Measurements from ENCODE around the gene RAVER2. TPM values are rescaled to one million over a fixed set of nuclear protein-coding genes. Genes with fewer than 3 reads are reported as not detected.

RAVER2 gene
- total and polyA plus RNA-seq, 2 donors (not counting 1 experiment from before 2014, with no cell fraction given), result 0.82 to 1.4 TPM

DNA sequence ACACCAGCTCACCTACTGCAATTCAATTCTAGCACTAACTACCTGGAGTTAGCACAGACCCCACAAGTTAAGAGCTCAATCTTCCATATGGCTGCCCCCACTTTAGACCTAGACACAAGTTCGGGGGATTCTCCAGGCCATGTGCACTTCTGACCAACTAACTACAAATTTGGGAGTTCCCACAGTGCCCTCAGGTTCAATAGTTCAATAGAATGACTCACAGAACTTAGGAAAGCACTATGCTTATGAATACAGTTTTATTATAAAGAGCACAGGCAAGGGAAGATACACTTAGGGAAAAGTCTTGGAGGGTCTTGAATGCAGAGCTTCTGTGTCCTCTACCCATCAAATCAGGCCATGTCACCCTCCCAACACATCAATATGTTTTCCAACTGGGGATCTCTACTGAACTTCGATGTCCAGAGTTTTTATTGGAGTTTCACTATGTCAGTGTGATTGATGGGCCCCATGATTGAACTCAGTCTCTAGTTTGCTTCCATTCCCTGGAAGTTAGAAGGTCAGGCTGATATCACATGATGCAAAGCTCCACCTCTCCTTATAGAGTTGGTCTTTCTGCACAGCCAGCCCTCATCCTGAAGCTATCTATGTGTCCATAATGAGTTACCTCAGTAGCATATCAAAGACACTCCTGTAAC, 46.1 kb downstream of the RAVER2 start:
- H2AFZ ChIP-seq (ENCODE audit: insufficient read depth, low read depth, low read length, poor library complexity, severe bottlenecking), result no peak overlapping the region
- peaks cover 0 to 4% of the 10 kb centered on the region in 2 donors for H3K4me1 ChIP-seq (ENCODE audit: control insufficient read depth in 2 of 2, insufficient read depth in 2 of 2, low read length in 2 of 2)
- no peak overlapping the region for H3K9ac ChIP-seq (ENCODE audit: low read length)
- ChIA-PET POLR2A (no interaction called here), CTCF (interaction anchor here (0.5 kb wide), 1 partner anchor 9 kb away, joined by 4 read pairs; no protein-coding TSS in a partner anchor)
- TF ChIP-seq EZH2 (IDR thresholded peaks at IDR 0.05; ENCODE audit: borderline replicate concordance, insufficient read depth, low read depth, low read length, poor library complexity, severe bottlenecking), result no peak
- TF ChIP-seq, protein P1, sequence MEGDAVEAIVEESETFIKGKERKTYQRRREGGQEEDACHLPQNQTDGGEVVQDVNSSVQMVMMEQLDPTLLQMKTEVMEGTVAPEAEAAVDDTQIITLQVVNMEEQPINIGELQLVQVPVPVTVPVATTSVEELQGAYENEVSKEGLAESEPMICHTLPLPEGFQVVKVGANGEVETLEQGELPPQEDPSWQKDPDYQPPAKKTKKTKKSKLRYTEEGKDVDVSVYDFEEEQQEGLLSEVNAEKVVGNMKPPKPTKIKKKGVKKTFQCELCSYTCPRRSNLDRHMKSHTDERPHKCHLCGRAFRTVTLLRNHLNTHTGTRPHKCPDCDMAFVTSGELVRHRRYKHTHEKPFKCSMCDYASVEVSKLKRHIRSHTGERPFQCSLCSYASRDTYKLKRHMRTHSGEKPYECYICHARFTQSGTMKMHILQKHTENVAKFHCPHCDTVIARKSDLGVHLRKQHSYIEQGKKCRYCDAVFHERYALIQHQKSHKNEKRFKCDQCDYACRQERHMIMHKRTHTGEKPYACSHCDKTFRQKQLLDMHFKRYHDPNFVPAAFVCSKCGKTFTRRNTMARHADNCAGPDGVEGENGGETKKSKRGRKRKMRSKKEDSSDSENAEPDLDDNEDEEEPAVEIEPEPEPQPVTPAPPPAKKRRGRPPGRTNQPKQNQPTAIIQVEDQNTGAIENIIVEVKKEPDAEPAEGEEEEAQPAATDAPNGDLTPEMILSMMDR (IDR thresholded peaks at IDR 0.05), result no peak
- H3K27me3 ChIP-seq (replicated peaks in 1 of 4; ENCODE audit: control extremely low read depth in 1 of 4, control insufficient read depth in 3 of 4, insufficient read depth in 4 of 4, low read length in 3 of 4), result no peaks in the 10 kb centered on the region
- H3K79me2 ChIP-seq (ENCODE audit: control insufficient read depth, insufficient read depth, low read length), result no peaks in the 10 kb centered on the region
- H3K27ac ChIP-seq (ENCODE audit: low read length in 2 of 2), result no peak overlapping the region
- Mint-ChIP-seq H3K27ac (no peak overlapping the region), H3K9me3 (ENCODE audit: insufficient read depth) (peaks cover 11% of the 10 kb centered on the region), H3K4me1 (peaks cover 8% of the 10 kb centered on the region), H3K4me3 (no peak overlapping the region), H3K27me3 (no peaks in the 10 kb centered on the region)
- H3K4me3 ChIP-seq (ENCODE audit: control extremely low read depth in 1 of 5, extremely low read depth in 1 of 5, insufficient read depth in 1 of 5, low read depth in 2 of 5, low read length in 4 of 5), result no peak overlapping the region
- no peak for DNase-seq
- no peak for ATAC-seq (ENCODE audit: low read depth)
- no CpG with 5 or more reads among the region's 2 CpGs for WGBS (ENCODE audit: insufficient coverage)
- no peaks in the 10 kb centered on the region for H3K36me3 ChIP-seq (replicated peaks in 1 of 2; ENCODE audit: control extremely low read depth in 1 of 2, control insufficient read depth in 1 of 2, extremely low read depth in 1 of 2, insufficient read depth in 2 of 2, low read length in 1 of 2)
- H3K9me3 ChIP-seq (ENCODE audit: control extremely low read depth in 1 of 3, control insufficient read depth in 2 of 3, insufficient read depth in 1 of 3, low read length in 2 of 3), result peaks cover 0 to 14% (median 5%) of the 10 kb centered on the region in 3 donors
- H3K4me2 ChIP-seq (replicated peaks; ENCODE audit: low read depth, low read length, poor library complexity, severe bottlenecking), result no peak overlapping the region
- intact Hi-C loops (cut with micrococcal nuclease), result no loop called here
- H4K20me1 ChIP-seq (ENCODE audit: control insufficient read depth, insufficient read depth, low read length, poor library complexity, severe bottlenecking), result no peaks in the 10 kb centered on the region

DNA sequence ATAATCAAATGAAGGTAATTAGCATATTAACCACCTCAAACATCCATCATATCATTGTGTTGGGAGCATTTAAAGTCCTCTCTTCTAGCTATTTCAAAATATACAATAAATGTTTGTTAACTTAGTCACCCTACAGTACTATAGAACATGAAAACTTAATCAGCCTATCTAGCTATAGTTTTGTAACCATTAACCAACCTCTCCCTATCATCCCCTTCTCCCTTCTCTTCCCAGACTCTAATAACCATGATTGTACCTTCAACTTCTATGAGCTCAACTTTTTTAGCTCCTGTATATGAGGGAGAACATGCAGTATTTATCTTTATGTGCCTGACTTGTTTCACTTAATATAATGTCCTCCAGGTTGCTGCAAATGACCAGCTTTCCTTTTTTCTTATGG, 54.0 kb downstream of the RAVER2 start:
- no peak overlapping the region for H3K4me3 Mint-ChIP-seq

More for the DNA sequence above, 54.0 kb downstream of the RAVER2 start:
- Histone ChIP-seq H3K36me3 (replicated peaks in 1 of 2; ENCODE audit: control extremely low read depth in 1 of 2, control insufficient read depth in 1 of 2, extremely low read depth in 1 of 2, insufficient read depth in 2 of 2, low read length in 1 of 2) (no peaks in the 10 kb centered on the region), H3K27me3 (replicated peaks in 1 of 4; ENCODE audit: control extremely low read depth in 1 of 4, control insufficient read depth in 3 of 4, insufficient read depth in 4 of 4, low read length in 3 of 4) (no peaks in the 10 kb centered on the region), H4K20me1 (ENCODE audit: control insufficient read depth, insufficient read depth, low read length, poor library complexity, severe bottlenecking) (no peaks in the 10 kb centered on the region), H3K4me1 (ENCODE audit: control insufficient read depth in 2 of 2, insufficient read depth in 2 of 2, low read length in 2 of 2) (no peaks in the 10 kb centered on the region), H3K27ac (ENCODE audit: low read length in 2 of 2) (no peak overlapping the region), H3K4me3 (ENCODE audit: control extremely low read depth in 1 of 5, extremely low read depth in 1 of 5, insufficient read depth in 1 of 5, low read depth in 2 of 5, low read length in 4 of 5) (no peak overlapping the region), H3K4me2 (replicated peaks; ENCODE audit: low read depth, low read length, poor library complexity, severe bottlenecking) (no peak overlapping the region), H3K9ac (ENCODE audit: low read length) (no peak overlapping the region), H3K9me3 (ENCODE audit: control extremely low read depth in 1 of 3, control insufficient read depth in 2 of 3, insufficient read depth in 1 of 3, low read length in 2 of 3) (peaks cover 0 to 3% (median 0%) of the 10 kb centered on the region in 3 donors), H3K79me2 (ENCODE audit: control insufficient read depth, insufficient read depth, low read length) (no peaks in the 10 kb centered on the region), H2AFZ (ENCODE audit: insufficient read depth, low read depth, low read length, poor library complexity, severe bottlenecking) (no peak overlapping the region)
- Mint-ChIP-seq H3K4me1 (no peaks in the 10 kb centered on the region), H3K27me3 (no peaks in the 10 kb centered on the region), H3K27ac (no peak overlapping the region), H3K9me3 (ENCODE audit: insufficient read depth) (no peaks in the 10 kb centered on the region)
- TF ChIP-seq EZH2 (IDR thresholded peaks at IDR 0.05; ENCODE audit: borderline replicate concordance, insufficient read depth, low read depth, low read length, poor library complexity, severe bottlenecking), result no peak
- TF ChIP-seq, protein P1 (IDR thresholded peaks at IDR 0.05), result no peak
- DNase-seq (no peak), ATAC-seq (ENCODE audit: low read depth) (no peak)
- intact Hi-C loops (cut with micrococcal nuclease), result no loop called here
- CTCF ChIA-PET, result no interaction called here
- POLR2A ChIA-PET, result no interaction called here
